K562 (cell line): Measurements from ENCODE around the gene RPP25. TPM values are rescaled to one million over a fixed set of nuclear protein-coding genes. Genes with fewer than 3 reads are reported as not detected.

ENCODE experiments used
- ATAC-seq: fragments of 200-7000 bp; cut with Tn5 transposase; 3 replicates; pipeline ENCODE4 v1.9.1; 2020; ENCODE audit warnings: moderate library complexity
- BruUV-seq: library from RNA; stranded (reverse); fragments of 400-500 nt; replicated peaks from 2 replicates; lab custom pipeline; 2021; lab: Mats Ljungman, UMichigan
- CTCF ChIA-PET: fragments of 300-600 bp; formaldehyde crosslinking; extraction: SDS; loops from one replicate; lab custom pipeline; 2021; ENCODE audit warnings: low intra/inter-chr PET ratio; lab: Yijun Ruan, JAX
- POLR2A ChIA-PET: fragments of 300-600, 350-650 bp; sonication (Branson Sonifier 250); formaldehyde crosslinking; extraction: SDS; loops from one replicate; lab custom pipeline; 2021; ENCODE audit warnings: antibody characterized with exemption, inconsistent platforms; lab: Yijun Ruan, JAX
- DNase-seq, 4 experiments: peaks; one replicate each; pipeline versions ENCODE4 v3.0.0 to v3.0.0-alpha.2; 2011 to 2018; ENCODE audit warnings: low spot score in 3 of 4, mixed read lengths in 3 of 4; ENCODE audit errors: extremely low read depth in 1 of 4
- FAIRE-seq: peaks from 2 replicates; lab custom pipeline; 2011; peaks lifted over from hg19 to GRCh38; lab: Jason Lieb, UNC
- H2AFZ ChIP-seq: 2 replicates; pipeline ENCODE4 v1.6.0; 2011; ENCODE audit warnings: low read depth, low read length, control low read depth, inconsistent platforms
- H3K27ac ChIP-seq: fragments of 200-600 bp; 3 replicates; pipeline ENCODE4 v1.8.0; 2011; ENCODE audit warnings: low read depth, mild to moderate bottlenecking, control low read depth, inconsistent platforms, low read length, moderate library complexity, mixed read lengths; ENCODE audit errors: extremely low read depth
- H3K27me3 ChIP-seq, 2 experiments: fragments of 300-600 bp in 1 of 2; 2 replicates in 1 of 2; 3 replicates in 1 of 2; pipeline versions ENCODE4 v1.6.0 to v1.8.0; 2011; ENCODE audit warnings: inconsistent platforms in 2 of 2, low read length in 2 of 2, mild to moderate bottlenecking in 1 of 2, mixed read lengths in 1 of 2, moderate library complexity in 1 of 2; ENCODE audit not compliant: control insufficient read depth in 2 of 2, insufficient read depth in 2 of 2
- H3K36me3 ChIP-seq: fragments of 300-600 bp; 3 replicates; pipeline ENCODE4 v1.8.0; 2011; ENCODE audit warnings: mild to moderate bottlenecking, low read length, inconsistent platforms; ENCODE audit not compliant: control insufficient read depth, insufficient read depth
- H3K4me1 ChIP-seq, 2 experiments: fragments of 200-600 bp in 1 of 2; replicated peaks in 1 of 2; 2 replicates in 1 of 2; 3 replicates in 1 of 2; pipeline versions ENCODE4 v1.5.1 to v1.8.0; 2011; ENCODE audit warnings: inconsistent platforms in 2 of 2, low read length in 2 of 2, mild to moderate bottlenecking in 1 of 2, mixed read lengths in 1 of 2, moderate library complexity in 1 of 2; ENCODE audit not compliant: control insufficient read depth in 2 of 2, insufficient read depth in 2 of 2
- H3K4me2 ChIP-seq: 2 replicates; pipeline ENCODE4 v1.6.1; 2011; ENCODE audit warnings: low read length, control low read depth, inconsistent platforms, mixed read lengths; ENCODE audit not compliant: insufficient read depth
- H3K4me3 ChIP-seq: fragments of 200-600 bp; sonication (generic), shearing (Covaris generic); 2 replicates; pipeline ENCODE4 v1.5.1; 2016; ENCODE audit warnings: control low read depth, inconsistent platforms
- H3K79me2 ChIP-seq: fragments of 200-600 bp; 3 replicates; pipeline ENCODE4 v1.8.0; 2011; ENCODE audit warnings: low read length, inconsistent platforms; ENCODE audit not compliant: control insufficient read depth, insufficient read depth
- H3K9ac ChIP-seq, 2 experiments: 2 replicates each; pipeline versions ENCODE4 v1.6.0 to v1.6.1; 2011; ENCODE audit warnings: low read depth in 2 of 2, low read length in 2 of 2, control low read depth in 1 of 2, inconsistent platforms in 1 of 2, mild to moderate bottlenecking in 1 of 2, mixed read lengths in 1 of 2; ENCODE audit not compliant: insufficient read depth in 1 of 2
- H3K9me1 ChIP-seq: one replicate; pipeline ENCODE4 v1.6.0; 2011; ENCODE audit warnings: inconsistent platforms, mild to moderate bottlenecking, low read length, moderate library complexity; ENCODE audit not compliant: control insufficient read depth, insufficient read depth
- H3K9me3 ChIP-seq: replicated peaks from 2 replicates; pipeline ENCODE4 v1.5.1; 2011; ENCODE audit warnings: low read depth, low read length, inconsistent platforms; ENCODE audit not compliant: control insufficient read depth, insufficient read depth
- H4K20me1 ChIP-seq: replicated peaks from 2 replicates; pipeline ENCODE4 v1.6.1; 2011; ENCODE audit warnings: low read length, inconsistent platforms, mixed read lengths; ENCODE audit not compliant: control insufficient read depth, insufficient read depth
- MAFF ChIP-seq: IDR thresholded peaks from 2 replicates; pipeline ENCODE4 v1.6.1; 2012; ENCODE audit warnings: low read length, improper control_type of control experiment
- PCBP2 ChIP-seq: fragments of 200-400 bp; formaldehyde crosslinking; IDR thresholded peaks from 2 replicates; pipeline ENCODE4 v1.6.1; 2018; ENCODE audit warnings: low read length, low read depth, mild to moderate bottlenecking, moderate library complexity; ENCODE audit not compliant: poor library complexity, severe bottlenecking
- PHB ChIP-seq: fragments of 250-450 bp; sonication (Bioruptor Pico); IDR thresholded peaks from 2 replicates; pipeline ENCODE4 v1.5.0; 2021
- RNF2 ChIP-seq: sonication (generic); IDR thresholded peaks from 2 replicates; pipeline ENCODE4 v1.6.1; 2016
- TCFL5 ChIP-seq: fragments of 250-450 bp; sonication (Bioruptor Pico); conservative IDR thresholded peaks from 2 replicates; pipeline ENCODE4 v1.6.1; 2021; ENCODE audit warnings: mild to moderate bottlenecking, moderate library complexity, matching md5 sums
- ZNF408 ChIP-seq: fragments of 250-450 bp; sonication (Bioruptor Pico); IDR thresholded peaks from 2 replicates; pipeline ENCODE4 v1.4.0; 2020; ENCODE audit warnings: low read depth, mild to moderate bottlenecking, moderate library complexity
- ZNF644 ChIP-seq: fragments of 200-800 bp; sonication (Bioruptor generic); IDR thresholded peaks from 2 replicates; pipeline ENCODE4 v1.6.1; 2016; ENCODE audit warnings: low read depth, missing genetic modification characterization, missing compliant biosample characterization
- WGBS: fragments of 100-300 bp; shearing (Covaris generic); methylation state at CpG from one replicate; pipeline ENCODE4 v1.1.6; 2016; ENCODE audit warnings: low coverage, mixed read lengths; ENCODE audit not compliant: insufficient coverage; ENCODE audit errors: missing lambda C conversion rate; 5-methylcytosine and 5-hydroxymethylcytosine counted together
- in situ Hi-C: fragments of 300-500 bp; cut with MboI; formaldehyde crosslinking; loops from 4 replicates; pipeline ENCODE4 v1.15.0; 2018; ENCODE audit warnings: inconsistent platforms, mixed read lengths
- intact Hi-C: fragments of 100-400 bp; cut with micrococcal nuclease; formaldehyde crosslinking; loops from 2 replicates; pipeline ENCODE4 v1.14.2; 2022
- polyA plus RNA-seq, 8 experiments: library from polyadenylated mRNA; depleted of rRNA in 4 of 8; stranded (reverse) in 5 of 8; unstranded in 3 of 8; fragments of >200 nt; fragmentation: Nextera tagmentation in 2 of 8; fragmentation: Illumina TruSeq in 1 of 8; extraction: Ambion mirVana in 2 of 8; extraction: Trizol in 1 of 8; gene quantifications; 2 replicates each; pipeline versions ENCODE4 v1.2.1 to v1.2.3, GENCODE V29; 2011 to 2014; ENCODE audit warnings: inconsistent platforms in 1 of 8, missing spikeins in 1 of 8
- total RNA-seq, 7 experiments: library from RNA; depleted of rRNA in 6 of 7; stranded (reverse); fragments of >200 nt in 6 of 7; fragmentation: Illumina TruSeq in 2 of 7; extraction: Trizol in 2 of 7; gene quantifications; 2 replicates each; pipeline versions ENCODE4 v1.2.1 to v1.2.3, GENCODE V29; 2011 to 2021; ENCODE audit warnings: low replicate concordance in 1 of 7
- TF ChIP-seq, protein P1 (sequence below): conservative IDR thresholded peaks from 2 replicates; pipeline ENCODE4 v1.6.1; 2011; ENCODE audit warnings: low read depth, mild to moderate bottlenecking, low read length; ENCODE audit not compliant: control insufficient read depth
- TF ChIP-seq, protein P2 (sequence below): fragments of 250-450 bp; sonication (Bioruptor Pico); IDR thresholded peaks from 2 replicates; pipeline ENCODE4 v1.8.0; 2022; ENCODE audit warnings: inconsistent platforms, mild to moderate bottlenecking, moderate library complexity, borderline replicate concordance
- TF ChIP-seq, protein P3 (sequence below), 2 experiments: fragments of 450-650 bp in 1 of 2; sonication (generic) in 1 of 2; formaldehyde crosslinking in 1 of 2; IDR thresholded peaks in 1 of 2; conservative IDR thresholded peaks in 1 of 2; 2 replicates each; pipeline versions ENCODE4 v1.6.1 to v1.8.1; 2016 to 2023; ENCODE audit warnings: mild to moderate bottlenecking in 2 of 2, moderate library complexity in 2 of 2, inconsistent platforms in 1 of 2, missing genetic modification reagents in 1 of 2

The RPP25 gene
- total and polyA plus RNA-seq, 9 of the 15 experiments (the other 6 are each of a cell fraction or from before 2014, with no cell fraction given): 1.1 to 12.3 (median 5.6) TPM

DNA sequence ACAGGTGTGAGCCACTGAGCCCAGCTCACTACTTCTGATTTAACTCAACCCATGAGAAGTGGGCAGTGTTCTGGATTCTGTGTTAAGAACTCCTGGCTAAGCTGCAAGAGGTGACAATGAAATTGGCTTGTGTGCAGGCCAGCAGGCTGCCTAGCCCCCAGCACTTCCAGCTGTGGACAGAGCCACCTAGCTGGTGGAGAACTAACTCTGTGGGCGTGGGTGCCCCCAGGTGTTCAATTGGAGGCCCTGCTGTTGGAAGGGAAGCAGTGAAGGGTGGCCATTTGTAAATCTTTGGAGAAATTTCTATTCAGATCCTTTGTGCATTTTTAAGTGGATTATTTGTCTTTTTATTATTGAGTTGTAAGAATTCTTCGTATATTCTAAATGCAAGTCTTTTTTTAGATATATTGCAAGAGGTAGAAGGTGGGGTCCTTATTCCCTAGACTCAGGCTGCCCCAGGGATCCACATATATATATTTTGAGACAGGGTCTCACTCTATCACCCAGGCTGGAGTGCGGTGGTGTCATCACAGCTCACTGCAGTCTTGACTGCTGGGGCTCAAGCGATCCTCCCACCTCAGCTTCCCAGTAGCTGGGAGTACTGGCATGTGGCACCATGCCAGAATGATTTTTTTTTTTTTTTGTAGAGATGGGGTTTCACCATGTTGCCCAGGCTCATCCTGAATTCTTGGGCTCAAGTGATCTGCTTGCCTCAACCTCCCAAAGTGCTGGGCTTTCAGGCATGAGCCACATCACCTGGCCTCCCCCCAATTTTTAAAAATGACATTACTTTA is 31.6 kb upstream of the RPP25 start (continued):
- TF ChIP-seq, protein P1, sequence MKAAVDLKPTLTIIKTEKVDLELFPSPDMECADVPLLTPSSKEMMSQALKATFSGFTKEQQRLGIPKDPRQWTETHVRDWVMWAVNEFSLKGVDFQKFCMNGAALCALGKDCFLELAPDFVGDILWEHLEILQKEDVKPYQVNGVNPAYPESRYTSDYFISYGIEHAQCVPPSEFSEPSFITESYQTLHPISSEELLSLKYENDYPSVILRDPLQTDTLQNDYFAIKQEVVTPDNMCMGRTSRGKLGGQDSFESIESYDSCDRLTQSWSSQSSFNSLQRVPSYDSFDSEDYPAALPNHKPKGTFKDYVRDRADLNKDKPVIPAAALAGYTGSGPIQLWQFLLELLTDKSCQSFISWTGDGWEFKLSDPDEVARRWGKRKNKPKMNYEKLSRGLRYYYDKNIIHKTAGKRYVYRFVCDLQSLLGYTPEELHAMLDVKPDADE: peak; percentile 67; the same call in 1 of the 2 replicates
- TF ChIP-seq RNF2: no peak
- no peak for TF ChIP-seq TCFL5
- TF ChIP-seq MAFF: no peak
- TF ChIP-seq, protein P2, sequence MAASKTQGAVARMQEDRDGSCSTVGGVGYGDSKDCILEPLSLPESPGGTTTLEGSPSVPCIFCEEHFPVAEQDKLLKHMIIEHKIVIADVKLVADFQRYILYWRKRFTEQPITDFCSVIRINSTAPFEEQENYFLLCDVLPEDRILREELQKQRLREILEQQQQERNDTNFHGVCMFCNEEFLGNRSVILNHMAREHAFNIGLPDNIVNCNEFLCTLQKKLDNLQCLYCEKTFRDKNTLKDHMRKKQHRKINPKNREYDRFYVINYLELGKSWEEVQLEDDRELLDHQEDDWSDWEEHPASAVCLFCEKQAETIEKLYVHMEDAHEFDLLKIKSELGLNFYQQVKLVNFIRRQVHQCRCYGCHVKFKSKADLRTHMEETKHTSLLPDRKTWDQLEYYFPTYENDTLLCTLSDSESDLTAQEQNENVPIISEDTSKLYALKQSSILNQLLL (CRISPR knock-in tag): no peak
- TF ChIP-seq ZNF408: no peak

DNA sequence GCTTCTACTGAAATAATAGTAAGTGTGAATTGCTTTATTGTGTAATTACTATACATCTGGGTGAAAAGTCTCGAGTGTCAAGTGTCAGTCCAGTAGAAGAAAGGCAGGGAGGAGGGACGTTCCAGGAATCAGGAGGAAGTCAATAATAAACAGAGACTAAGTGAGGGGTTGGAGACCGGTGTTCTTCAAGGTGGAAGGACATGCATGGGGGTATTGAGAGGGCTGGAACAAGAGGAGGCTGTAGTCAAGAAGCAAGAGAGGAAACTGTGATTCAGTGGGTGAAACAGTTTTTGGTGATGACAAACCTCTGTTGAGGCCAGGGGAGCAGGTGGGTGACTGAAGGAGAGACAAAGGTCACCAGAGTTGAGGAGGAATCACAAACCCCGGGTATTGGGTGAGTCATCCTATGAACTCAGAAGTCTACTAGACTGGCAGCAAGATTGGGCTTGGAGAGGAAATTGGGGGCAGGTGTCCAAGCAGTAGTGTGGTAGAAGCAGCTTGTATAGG is 27.2 kb upstream of the RPP25 start:
- 0% methylated on average over 4 of the region's 4 CpGs for WGBS
- no peaks in the 10 kb centered on the region for H3K79me2 ChIP-seq
- in situ Hi-C loops (no loop called here), intact Hi-C loops (no loop called here)
- TF ChIP-seq PHB (CRISPR knock-in tag): no peak
- no peak for TF ChIP-seq PCBP2
- no peak for TF ChIP-seq ZNF644 (tag)
- TF ChIP-seq, protein P3, sequence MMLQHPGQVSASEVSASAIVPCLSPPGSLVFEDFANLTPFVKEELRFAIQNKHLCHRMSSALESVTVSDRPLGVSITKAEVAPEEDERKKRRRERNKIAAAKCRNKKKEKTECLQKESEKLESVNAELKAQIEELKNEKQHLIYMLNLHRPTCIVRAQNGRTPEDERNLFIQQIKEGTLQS (IDR thresholded peaks at IDR 0.05): peak; percentile 45; the same call in 1 of the 2 replicates
- TF ChIP-seq, protein P3 (CRISPR knock-in tag; conservative IDR thresholded peaks at IDR 0.05): no peak
- H3K27ac ChIP-seq: no peak overlapping the region
- ChIA-PET CTCF (no interaction called here), POLR2A (interaction anchor here (0.7 kb wide), 1 partner anchor 220 kb away, joined by 3 read pairs; no protein-coding TSS in a partner anchor)
- H3K4me2 ChIP-seq: no peak overlapping the region
- H3K4me1 ChIP-seq: no peaks in the 10 kb centered on the region
- no peak for ATAC-seq
- peak in 1 of 4 experiments; percentile 9 for DNase-seq
- H3K36me3 ChIP-seq: no peaks in the 10 kb centered on the region
- H3K4me3 ChIP-seq: no peak overlapping the region
- no TSS peak for BruUV-seq
- H4K20me1 ChIP-seq: no peaks in the 10 kb centered on the region; the same call in 1 of the 2 replicates
- peaks cover 20 to 44% of the 10 kb centered on the region in 2 experiments for H3K27me3 ChIP-seq
- H3K9me1 ChIP-seq: no peaks in the 10 kb centered on the region
- no peaks in the 10 kb centered on the region; the same call in 1 of the 2 replicates for H3K9me3 ChIP-seq
- no peak overlapping the region for H3K9ac ChIP-seq
- FAIRE-seq: no peak
- H2AFZ ChIP-seq: no peak overlapping the region
